ENCODE data around the gene TNXB. TPM values are rescaled to one million over a fixed set of nuclear protein-coding genes. Genes with fewer than 3 reads are reported as not detected.
"Not testable (repeated sequence)": the region's sequence is repeated elsewhere in the genome, so short reads cannot be mapped to it uniquely, and the experiment has no call there.

Gene TNXB
- total RNA-seq, 1 experiment from 2014 or later, result 3.0 TPM

DNA sequence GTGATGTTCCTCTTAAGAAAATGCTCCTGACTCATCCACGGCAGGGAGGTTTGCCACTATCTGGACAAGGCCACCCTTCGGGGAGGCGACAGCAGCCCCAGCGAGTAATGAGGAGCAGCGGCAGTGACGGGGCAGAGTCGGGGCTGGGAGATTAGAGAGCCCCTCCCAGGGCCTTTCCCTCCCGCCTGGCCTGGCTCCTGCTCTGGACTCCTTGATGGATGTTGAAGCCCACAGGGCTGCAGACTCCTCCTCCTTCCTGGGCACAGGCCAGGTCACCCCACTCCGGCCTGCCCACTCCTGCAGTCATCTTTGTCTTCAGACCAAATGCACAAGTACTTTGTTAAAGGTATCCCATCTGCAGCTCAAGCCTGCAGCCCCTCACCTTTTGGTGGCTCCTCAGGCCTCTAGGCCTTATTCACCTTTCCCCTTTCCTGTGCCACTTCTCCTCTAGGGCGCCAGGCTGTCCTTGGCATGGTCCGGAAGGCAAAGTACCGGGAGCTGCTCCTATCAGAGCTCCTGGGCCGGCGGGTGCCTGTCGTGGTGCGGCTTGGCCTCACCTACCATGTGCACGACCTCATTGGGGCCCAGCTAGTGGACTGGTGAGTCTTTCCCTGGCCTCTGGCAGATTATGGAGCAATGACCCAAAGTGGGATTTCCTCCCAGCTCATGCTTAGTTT is 96.1 kb downstream of the TNXB start:
- POLR2A ChIA-PET; H3K36me3 Mint-ChIP-seq (ENCODE audit: insufficient read depth, unreplicated experiment); H3K27me3 Mint-ChIP-seq (ENCODE audit: insufficient read depth, unreplicated experiment); DNase-seq (ENCODE audit: unreplicated experiment); H3K4me3 Mint-ChIP-seq (ENCODE audit: unreplicated experiment); H3K9me3 Mint-ChIP-seq (ENCODE audit: unreplicated experiment); BruUV-seq (replicated peaks); H3K4me1 Mint-ChIP-seq (ENCODE audit: insufficient read depth, unreplicated experiment); H3K27ac Mint-ChIP-seq (ENCODE audit: low read depth, unreplicated experiment); intact Hi-C loops (cut with micrococcal nuclease): not testable (repeated sequence)
- CTCF ChIA-PET, result interaction anchor here (0.7 kb wide), 1 partner anchor 986 kb away, joined by 3 read pairs; no protein-coding TSS in a partner anchor

DNA sequence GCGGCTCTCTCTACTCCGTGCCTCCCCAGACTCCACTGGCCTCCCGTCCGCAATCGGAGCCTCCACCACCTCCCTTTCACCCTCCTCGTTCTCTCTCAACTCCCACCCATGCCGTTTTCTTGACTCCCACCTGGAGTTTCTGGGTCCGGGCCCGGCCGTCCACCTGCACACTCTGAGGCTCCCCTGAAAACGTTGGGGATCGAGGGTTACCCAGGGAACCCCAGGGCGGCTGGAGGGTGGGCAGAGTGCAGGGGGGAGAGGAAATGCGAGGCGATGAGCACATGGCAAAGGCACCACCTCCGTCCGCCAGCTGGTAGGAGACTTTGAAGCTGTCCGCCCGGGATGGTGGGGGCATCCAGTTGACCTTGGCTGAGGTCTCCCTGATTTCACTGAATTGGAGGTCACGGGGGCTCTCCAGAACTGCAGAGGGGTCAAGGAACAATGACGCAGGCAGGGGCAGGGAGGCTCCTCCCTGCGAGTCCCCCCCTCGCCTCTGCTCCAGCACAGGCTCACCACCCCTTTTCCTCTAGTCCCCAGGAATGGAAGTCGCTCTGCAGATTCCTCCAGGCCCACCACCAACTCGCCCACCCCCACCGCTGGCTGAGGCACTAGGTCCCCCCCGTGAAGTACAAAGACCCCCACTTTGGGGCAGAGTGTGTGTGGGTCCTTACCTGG is 98.1 kb downstream of the TNXB start:
- POLR2A ChIA-PET; H3K4me3 Mint-ChIP-seq (ENCODE audit: unreplicated experiment); DNase-seq (ENCODE audit: unreplicated experiment); CTCF ChIA-PET; BruUV-seq (replicated peaks); H3K9me3 Mint-ChIP-seq (ENCODE audit: unreplicated experiment); H3K27ac Mint-ChIP-seq (ENCODE audit: low read depth, unreplicated experiment); H3K4me1 Mint-ChIP-seq (ENCODE audit: insufficient read depth, unreplicated experiment); H3K36me3 Mint-ChIP-seq (ENCODE audit: insufficient read depth, unreplicated experiment); H3K27me3 Mint-ChIP-seq (ENCODE audit: insufficient read depth, unreplicated experiment); intact Hi-C loops (cut with micrococcal nuclease): not testable (repeated sequence)

DNA sequence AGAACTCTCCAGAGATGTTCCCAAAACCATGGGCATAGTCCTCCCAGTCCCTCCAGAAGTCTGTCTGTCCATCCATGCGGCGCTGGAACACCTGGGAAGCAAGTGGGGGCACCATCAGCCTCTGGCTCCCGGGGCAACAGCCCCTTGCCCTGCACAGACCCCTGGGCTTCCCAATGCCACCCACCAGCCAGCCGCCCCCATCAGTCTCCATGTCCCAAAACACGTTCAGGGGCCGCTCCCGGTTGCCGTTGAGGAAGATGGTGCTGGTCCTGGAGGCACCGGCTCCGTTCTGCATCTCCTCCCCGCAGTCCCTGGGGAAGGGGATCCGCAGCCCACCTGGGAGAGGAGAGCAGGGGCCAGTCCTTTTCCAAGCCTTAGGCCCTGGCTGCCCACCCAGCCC is 99.6 kb downstream of the TNXB start:
- H3K4me1 Mint-ChIP-seq (ENCODE audit: insufficient read depth, unreplicated experiment); H3K36me3 Mint-ChIP-seq (ENCODE audit: insufficient read depth, unreplicated experiment); CTCF ChIA-PET; intact Hi-C loops (cut with micrococcal nuclease); DNase-seq (ENCODE audit: unreplicated experiment); H3K9me3 Mint-ChIP-seq (ENCODE audit: unreplicated experiment); H3K27ac Mint-ChIP-seq (ENCODE audit: low read depth, unreplicated experiment); H3K27me3 Mint-ChIP-seq (ENCODE audit: insufficient read depth, unreplicated experiment); H3K4me3 Mint-ChIP-seq (ENCODE audit: unreplicated experiment); BruUV-seq (replicated peaks); POLR2A ChIA-PET: not testable (repeated sequence)

DNA sequence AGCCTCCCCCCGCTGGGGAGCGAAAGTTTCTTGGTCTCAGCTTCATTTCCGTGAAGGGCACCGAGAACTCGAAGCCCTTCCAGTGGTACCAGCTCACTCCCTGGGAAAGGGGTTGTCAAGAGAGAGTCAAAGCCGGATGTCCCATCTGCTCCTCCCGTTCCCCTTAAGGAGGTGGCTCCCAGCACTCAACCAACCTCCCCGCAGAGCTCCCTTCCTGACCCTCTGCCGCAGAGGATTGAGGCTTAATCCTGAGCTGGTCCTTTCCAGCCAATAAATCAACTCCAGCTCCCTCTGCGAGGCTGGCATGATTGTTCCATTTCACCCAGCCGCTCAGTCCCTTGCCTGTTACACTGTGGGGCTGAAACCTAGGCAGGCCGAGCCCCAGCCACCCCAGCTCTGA is 100.5 kb downstream of the TNXB start:
- BruUV-seq (replicated peaks); H3K4me1 Mint-ChIP-seq (ENCODE audit: insufficient read depth, unreplicated experiment); H3K27me3 Mint-ChIP-seq (ENCODE audit: insufficient read depth, unreplicated experiment); H3K36me3 Mint-ChIP-seq (ENCODE audit: insufficient read depth, unreplicated experiment); CTCF ChIA-PET; H3K9me3 Mint-ChIP-seq (ENCODE audit: unreplicated experiment); DNase-seq (ENCODE audit: unreplicated experiment); intact Hi-C loops (cut with micrococcal nuclease); H3K4me3 Mint-ChIP-seq (ENCODE audit: unreplicated experiment); H3K27ac Mint-ChIP-seq (ENCODE audit: low read depth, unreplicated experiment); POLR2A ChIA-PET: not testable (repeated sequence)

DNA sequence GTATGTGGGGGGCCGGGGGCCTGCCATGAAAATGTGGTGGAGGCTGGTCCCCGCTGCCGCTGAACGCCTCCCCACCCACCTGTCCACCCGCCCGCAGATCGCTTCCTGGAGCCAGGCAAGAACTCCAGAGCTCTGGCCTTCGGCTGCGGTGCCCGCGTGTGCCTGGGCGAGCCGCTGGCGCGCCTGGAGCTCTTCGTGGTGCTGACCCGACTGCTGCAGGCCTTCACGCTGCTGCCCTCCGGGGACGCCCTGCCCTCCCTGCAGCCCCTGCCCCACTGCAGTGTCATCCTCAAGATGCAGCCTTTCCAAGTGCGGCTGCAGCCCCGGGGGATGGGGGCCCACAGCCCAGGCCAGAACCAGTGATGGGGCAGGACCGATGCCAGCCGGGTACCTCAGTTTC is 101.1 kb downstream of the TNXB start:
- DNase-seq (ENCODE audit: unreplicated experiment); H3K4me1 Mint-ChIP-seq (ENCODE audit: insufficient read depth, unreplicated experiment); CTCF ChIA-PET; intact Hi-C loops (cut with micrococcal nuclease); H3K27ac Mint-ChIP-seq (ENCODE audit: low read depth, unreplicated experiment); H3K36me3 Mint-ChIP-seq (ENCODE audit: insufficient read depth, unreplicated experiment); H3K4me3 Mint-ChIP-seq (ENCODE audit: unreplicated experiment); POLR2A ChIA-PET; BruUV-seq (replicated peaks); H3K9me3 Mint-ChIP-seq (ENCODE audit: unreplicated experiment); H3K27me3 Mint-ChIP-seq (ENCODE audit: insufficient read depth, unreplicated experiment): not testable (repeated sequence)

DNA sequence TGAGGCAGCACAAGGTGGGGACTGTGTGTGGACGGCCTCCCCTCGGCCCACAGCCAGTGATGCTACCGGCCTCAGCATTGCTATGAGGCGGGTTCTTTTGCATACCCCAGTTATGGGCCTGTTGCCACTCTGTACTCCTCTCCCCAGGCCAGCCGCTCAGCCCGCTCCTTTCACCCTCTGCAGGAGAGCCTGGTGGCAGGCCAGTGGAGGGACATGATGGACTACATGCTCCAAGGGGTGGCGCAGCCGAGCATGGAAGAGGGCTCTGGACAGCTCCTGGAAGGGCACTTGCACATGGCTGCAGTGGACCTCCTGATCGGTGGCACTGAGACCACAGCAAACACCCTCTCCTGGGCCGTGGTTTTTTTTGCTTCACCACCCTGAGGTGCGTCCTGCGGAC is 102.1 kb downstream of the TNXB start:
- DNase-seq (ENCODE audit: unreplicated experiment); H3K4me1 Mint-ChIP-seq (ENCODE audit: insufficient read depth, unreplicated experiment); POLR2A ChIA-PET; intact Hi-C loops (cut with micrococcal nuclease); H3K27me3 Mint-ChIP-seq (ENCODE audit: insufficient read depth, unreplicated experiment); H3K27ac Mint-ChIP-seq (ENCODE audit: low read depth, unreplicated experiment); BruUV-seq (replicated peaks); CTCF ChIA-PET; H3K9me3 Mint-ChIP-seq (ENCODE audit: unreplicated experiment); H3K36me3 Mint-ChIP-seq (ENCODE audit: insufficient read depth, unreplicated experiment); H3K4me3 Mint-ChIP-seq (ENCODE audit: unreplicated experiment): not testable (repeated sequence)

DNA sequence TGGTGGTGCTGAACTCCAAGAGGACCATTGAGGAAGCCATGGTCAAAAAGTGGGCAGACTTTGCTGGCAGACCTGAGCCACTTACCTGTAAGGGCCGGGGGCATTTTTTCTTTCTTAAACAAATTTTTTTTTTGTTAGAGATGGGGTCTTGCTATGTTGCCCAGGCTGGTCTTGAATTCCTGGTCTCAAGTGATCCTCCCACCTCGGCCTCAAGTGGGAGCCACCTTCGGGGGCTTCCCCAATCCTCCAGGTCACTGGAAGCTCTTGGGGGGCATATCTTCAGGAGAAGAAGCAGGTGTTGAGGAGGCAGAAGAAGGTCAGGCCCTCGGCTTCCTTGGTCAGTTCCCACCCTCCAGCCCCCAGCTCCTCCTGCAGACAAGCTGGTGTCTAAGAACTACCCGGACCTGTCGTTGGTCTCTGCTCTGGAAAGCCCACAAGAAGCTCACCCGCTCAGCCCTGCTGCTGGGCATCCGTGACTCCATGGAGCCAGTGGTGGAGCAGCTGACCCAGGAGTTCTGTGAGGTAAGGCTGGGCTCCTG is 103.1 kb downstream of the TNXB start:
- H3K4me1 Mint-ChIP-seq (ENCODE audit: insufficient read depth, unreplicated experiment); H3K9me3 Mint-ChIP-seq (ENCODE audit: unreplicated experiment); BruUV-seq (replicated peaks); intact Hi-C loops (cut with micrococcal nuclease); H3K4me3 Mint-ChIP-seq (ENCODE audit: unreplicated experiment); POLR2A ChIA-PET; H3K27ac Mint-ChIP-seq (ENCODE audit: low read depth, unreplicated experiment); CTCF ChIA-PET; H3K27me3 Mint-ChIP-seq (ENCODE audit: insufficient read depth, unreplicated experiment); H3K36me3 Mint-ChIP-seq (ENCODE audit: insufficient read depth, unreplicated experiment); DNase-seq (ENCODE audit: unreplicated experiment): not testable (repeated sequence)

DNA sequence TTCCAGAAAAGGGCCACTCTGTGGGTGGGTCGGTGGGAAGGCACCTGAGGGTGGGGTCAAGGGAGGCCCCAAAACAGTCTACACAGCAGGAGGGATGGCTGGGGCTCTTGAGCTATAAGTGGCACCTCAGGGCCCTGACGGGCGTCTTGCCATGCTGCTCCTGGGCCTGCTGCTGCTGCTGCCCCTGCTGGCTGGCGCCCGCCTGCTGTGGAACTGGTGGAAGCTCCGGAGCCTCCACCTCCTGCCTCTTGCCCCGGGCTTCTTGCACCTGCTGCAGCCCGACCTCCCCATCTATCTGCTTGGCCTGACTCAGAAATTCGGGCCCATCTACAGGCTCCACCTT is 103.6 kb downstream of the TNXB start:
- H3K36me3 Mint-ChIP-seq (ENCODE audit: insufficient read depth, unreplicated experiment); DNase-seq (ENCODE audit: unreplicated experiment); H3K9me3 Mint-ChIP-seq (ENCODE audit: unreplicated experiment); H3K27me3 Mint-ChIP-seq (ENCODE audit: insufficient read depth, unreplicated experiment); H3K4me1 Mint-ChIP-seq (ENCODE audit: insufficient read depth, unreplicated experiment); H3K4me3 Mint-ChIP-seq (ENCODE audit: unreplicated experiment); H3K27ac Mint-ChIP-seq (ENCODE audit: low read depth, unreplicated experiment); intact Hi-C loops (cut with micrococcal nuclease); CTCF ChIA-PET; POLR2A ChIA-PET; BruUV-seq (replicated peaks): not testable (repeated sequence)

DNA sequence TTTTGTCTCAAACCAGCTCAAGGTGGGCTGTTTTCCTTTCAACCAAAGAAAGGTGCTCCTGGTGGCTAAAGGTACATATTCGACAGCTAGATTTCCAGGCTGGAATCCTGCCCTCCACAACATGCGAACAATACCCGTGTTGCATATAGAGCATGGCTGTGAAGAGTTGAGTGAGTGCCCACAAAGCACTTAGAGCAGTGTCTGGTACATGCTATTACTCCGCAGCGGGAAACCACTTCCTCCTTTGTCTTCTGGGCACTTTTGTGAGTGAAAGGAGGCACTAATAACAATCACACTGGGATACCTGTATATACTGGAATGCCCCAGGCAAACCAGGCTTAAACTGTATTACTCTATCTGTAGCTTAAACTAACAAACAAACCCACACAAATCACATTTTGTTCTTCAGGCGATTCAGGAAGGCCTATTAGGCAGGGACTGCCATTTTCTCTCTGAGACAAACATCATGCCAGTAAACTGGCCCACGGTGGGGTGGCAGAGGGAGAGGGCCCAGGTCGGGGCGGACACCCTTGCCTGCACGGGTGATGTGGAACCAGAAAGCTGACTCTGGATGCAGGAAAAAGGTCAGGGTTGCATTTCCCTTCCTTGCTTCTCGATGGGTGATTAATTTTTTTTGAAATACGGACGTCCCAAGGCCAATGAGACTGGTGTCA is 104.1 kb downstream of the TNXB start:
- H3K9me3 Mint-ChIP-seq (ENCODE audit: unreplicated experiment); H3K27me3 Mint-ChIP-seq (ENCODE audit: insufficient read depth, unreplicated experiment); H3K36me3 Mint-ChIP-seq (ENCODE audit: insufficient read depth, unreplicated experiment); intact Hi-C loops (cut with micrococcal nuclease); CTCF ChIA-PET; DNase-seq (ENCODE audit: unreplicated experiment); POLR2A ChIA-PET; H3K4me3 Mint-ChIP-seq (ENCODE audit: unreplicated experiment); H3K27ac Mint-ChIP-seq (ENCODE audit: low read depth, unreplicated experiment); BruUV-seq (replicated peaks); H3K4me1 Mint-ChIP-seq (ENCODE audit: insufficient read depth, unreplicated experiment): not testable (repeated sequence)
